Measurements from ENCODE around the gene RBMXL3. TPM values are rescaled to one million over a fixed set of nuclear protein-coding genes. Genes with fewer than 3 reads are reported as not detected.
"Not testable (repeated sequence)": the region's sequence is repeated elsewhere in the genome, so short reads cannot be mapped to it uniquely, and the experiment has no call there.

The RBMXL3 gene
- total and polyA plus RNA-seq, 9 donors: not detected

- no peak for DNase-seq
- intact Hi-C loops (cut with DNase I): no loop called here
- Histone ChIP-seq H3K36me3 (no peaks in the 10 kb centered on the region), H3K4me1 (ENCODE audit: insufficient read depth) (no peaks in the 10 kb centered on the region), H3K9me3 (peaks cover 0 to 3% of the 10 kb centered on the region in 2 donors), H3K4me3 (no peak overlapping the region), H3K27me3 (no peaks in the 10 kb centered on the region), H3K27ac (no peak overlapping the region)
- TF ChIP-seq CTCF (IDR thresholded peaks at IDR 0.05) (no peak), EP300 (IDR thresholded peaks at IDR 0.05) (no peak), POLR2A (IDR thresholded peaks at IDR 0.05) (no peak)
- 83 to 85% (median 84%) methylated on average over 1 of the region's 1 CpG for WGBS, 3 donors
These were observed 14.8 kb downstream of the RBMXL3 start for GRCh38 chrX:115204040-115204439.

- intact Hi-C loops (cut with DNase I); H3K36me3 ChIP-seq; H3K27ac ChIP-seq; H3K9me3 ChIP-seq; DNase-seq; H3K4me3 ChIP-seq; H3K4me1 ChIP-seq (ENCODE audit: insufficient read depth); H3K27me3 ChIP-seq: not testable (repeated sequence)
These were observed 20.3 kb downstream of the RBMXL3 start for GRCh38 chrX:115209547-115209946.

GRCh38 chrX:115214151-115214550, 24.9 kb downstream of the RBMXL3 start:
- Histone ChIP-seq H3K27me3 (no peaks in the 10 kb centered on the region), H3K9me3 (no peaks in the 10 kb centered on the region), H3K4me3 (no peak overlapping the region), H3K36me3 (no peaks in the 10 kb centered on the region), H3K4me1 (ENCODE audit: insufficient read depth) (peaks cover 3% of the 10 kb centered on the region), H3K27ac (no peak overlapping the region)
- intact Hi-C loops (cut with DNase I): no loop called here
- no peak for DNase-seq
- no peak for TF ChIP-seq EP300 (IDR thresholded peaks at IDR 0.05)
- no peak for TF ChIP-seq POLR2A (IDR thresholded peaks at IDR 0.05)
- no peak for TF ChIP-seq CTCF (IDR thresholded peaks at IDR 0.05)
- WGBS, 3 donors: 66 to 77% (median 68%) methylated on average over 1 of the region's 1 CpG

- H3K4me3 ChIP-seq: no peak overlapping the region
- no peaks in the 10 kb centered on the region for H3K9me3 ChIP-seq
These were observed 25.4 kb downstream of the RBMXL3 start for GRCh38 chrX:115214605-115215004.

GRCh38 chrX:115217346-115217745, 28.1 kb downstream of the RBMXL3 start:
- H3K27me3 ChIP-seq; intact Hi-C loops (cut with DNase I); DNase-seq; H3K4me1 ChIP-seq (ENCODE audit: insufficient read depth); H3K36me3 ChIP-seq; H3K4me3 ChIP-seq; H3K27ac ChIP-seq; H3K9me3 ChIP-seq: not testable (repeated sequence)
- WGBS, 3 donors: 84 to 86% (median 86%) methylated on average over 4 of the region's 4 CpGs

More at GRCh38 chrX:115214605-115215004, 25.4 kb downstream of the RBMXL3 start:
- H3K27ac ChIP-seq: no peak overlapping the region
- peaks cover 4% of the 10 kb centered on the region for H3K4me1 ChIP-seq (ENCODE audit: insufficient read depth)
- no peaks in the 10 kb centered on the region for H3K27me3 ChIP-seq
- intact Hi-C loops (cut with DNase I): no loop called here
- 30 to 42% (median 35%) methylated on average over 3 of the region's 3 CpGs for WGBS, 3 donors
- TF ChIP-seq POLR2A (IDR thresholded peaks at IDR 0.05): no peak
- TF ChIP-seq EP300 (IDR thresholded peaks at IDR 0.05): no peak
- no peak for TF ChIP-seq CTCF (IDR thresholded peaks at IDR 0.05)
- no peak for DNase-seq
- H3K36me3 ChIP-seq: no peaks in the 10 kb centered on the region

- Histone ChIP-seq H3K27me3 (no peaks in the 10 kb centered on the region), H3K4me1 (ENCODE audit: insufficient read depth) (no peaks in the 10 kb centered on the region), H3K36me3 (no peaks in the 10 kb centered on the region), H3K4me3 (no peak overlapping the region), H3K9me3 (no peaks in the 10 kb centered on the region), H3K27ac (no peak overlapping the region)
- TF ChIP-seq POLR2A (IDR thresholded peaks at IDR 0.05) (no peak), CTCF (IDR thresholded peaks at IDR 0.05) (no peak), EP300 (IDR thresholded peaks at IDR 0.05) (no peak)
- WGBS, 3 donors: 13 to 18% (median 15%) methylated on average over 1 of the region's 1 CpG
- no peak for DNase-seq
- intact Hi-C loops (cut with DNase I): no loop called here
These were observed 37.7 kb downstream of the RBMXL3 start for GRCh38 chrX:115226929-115227328.

Data from ovary (tissue), 9 donors.